K562 (cell line): Measurements from ENCODE around the gene RNF121. TPM values are rescaled to one million over a fixed set of nuclear protein-coding genes. Genes with fewer than 3 reads are reported as not detected.

Source experiments
- ATAC-seq: fragments of 200-7000 bp; cut with Tn5 transposase; 3 replicates; pipeline ENCODE4 v1.9.1; 2020; ENCODE audit warnings: moderate library complexity
- BruUV-seq: library from RNA; stranded (reverse); fragments of 400-500 nt; replicated peaks from 2 replicates; lab custom pipeline; 2021; lab: Mats Ljungman, UMichigan
- CTCF ChIA-PET: fragments of 300-600 bp; formaldehyde crosslinking; extraction: SDS; loops from one replicate; lab custom pipeline; 2021; ENCODE audit warnings: low intra/inter-chr PET ratio; lab: Yijun Ruan, JAX
- POLR2A ChIA-PET: fragments of 300-600, 350-650 bp; sonication (Branson Sonifier 250); formaldehyde crosslinking; extraction: SDS; loops from one replicate; lab custom pipeline; 2021; ENCODE audit warnings: antibody characterized with exemption, inconsistent platforms; lab: Yijun Ruan, JAX
- DNase-seq, 4 experiments: peaks; one replicate each; pipeline versions ENCODE4 v3.0.0 to v3.0.0-alpha.2; 2011 to 2018; ENCODE audit warnings: low spot score in 3 of 4, mixed read lengths in 3 of 4; ENCODE audit errors: extremely low read depth in 1 of 4
- FAIRE-seq: peaks from 2 replicates; lab custom pipeline; 2011; peaks lifted over from hg19 to GRCh38; lab: Jason Lieb, UNC
- H2AFZ ChIP-seq: 2 replicates; pipeline ENCODE4 v1.6.0; 2011; ENCODE audit warnings: low read depth, low read length, control low read depth, inconsistent platforms
- H3K27ac ChIP-seq: fragments of 200-600 bp; 3 replicates; pipeline ENCODE4 v1.8.0; 2011; ENCODE audit warnings: low read depth, mild to moderate bottlenecking, control low read depth, inconsistent platforms, low read length, moderate library complexity, mixed read lengths; ENCODE audit errors: extremely low read depth
- H3K27me3 ChIP-seq, 2 experiments: fragments of 300-600 bp in 1 of 2; 2 replicates in 1 of 2; 3 replicates in 1 of 2; pipeline versions ENCODE4 v1.6.0 to v1.8.0; 2011; ENCODE audit warnings: inconsistent platforms in 2 of 2, low read length in 2 of 2, mild to moderate bottlenecking in 1 of 2, mixed read lengths in 1 of 2, moderate library complexity in 1 of 2; ENCODE audit not compliant: control insufficient read depth in 2 of 2, insufficient read depth in 2 of 2
- H3K36me3 ChIP-seq: fragments of 300-600 bp; 3 replicates; pipeline ENCODE4 v1.8.0; 2011; ENCODE audit warnings: mild to moderate bottlenecking, low read length, inconsistent platforms; ENCODE audit not compliant: control insufficient read depth, insufficient read depth
- H3K4me1 ChIP-seq, 2 experiments: fragments of 200-600 bp in 1 of 2; replicated peaks in 1 of 2; 2 replicates in 1 of 2; 3 replicates in 1 of 2; pipeline versions ENCODE4 v1.5.1 to v1.8.0; 2011; ENCODE audit warnings: inconsistent platforms in 2 of 2, low read length in 2 of 2, mild to moderate bottlenecking in 1 of 2, mixed read lengths in 1 of 2, moderate library complexity in 1 of 2; ENCODE audit not compliant: control insufficient read depth in 2 of 2, insufficient read depth in 2 of 2
- H3K4me2 ChIP-seq: 2 replicates; pipeline ENCODE4 v1.6.1; 2011; ENCODE audit warnings: low read length, control low read depth, inconsistent platforms, mixed read lengths; ENCODE audit not compliant: insufficient read depth
- H3K4me3 ChIP-seq: fragments of 200-600 bp; sonication (generic), shearing (Covaris generic); 2 replicates; pipeline ENCODE4 v1.5.1; 2016; ENCODE audit warnings: control low read depth, inconsistent platforms
- H3K79me2 ChIP-seq: fragments of 200-600 bp; 3 replicates; pipeline ENCODE4 v1.8.0; 2011; ENCODE audit warnings: low read length, inconsistent platforms; ENCODE audit not compliant: control insufficient read depth, insufficient read depth
- H3K9ac ChIP-seq, 2 experiments: 2 replicates each; pipeline versions ENCODE4 v1.6.0 to v1.6.1; 2011; ENCODE audit warnings: low read depth in 2 of 2, low read length in 2 of 2, control low read depth in 1 of 2, inconsistent platforms in 1 of 2, mild to moderate bottlenecking in 1 of 2, mixed read lengths in 1 of 2; ENCODE audit not compliant: insufficient read depth in 1 of 2
- H3K9me1 ChIP-seq: one replicate; pipeline ENCODE4 v1.6.0; 2011; ENCODE audit warnings: inconsistent platforms, mild to moderate bottlenecking, low read length, moderate library complexity; ENCODE audit not compliant: control insufficient read depth, insufficient read depth
- H3K9me3 ChIP-seq: replicated peaks from 2 replicates; pipeline ENCODE4 v1.5.1; 2011; ENCODE audit warnings: low read depth, low read length, inconsistent platforms; ENCODE audit not compliant: control insufficient read depth, insufficient read depth
- H4K20me1 ChIP-seq: replicated peaks from 2 replicates; pipeline ENCODE4 v1.6.1; 2011; ENCODE audit warnings: low read length, inconsistent platforms, mixed read lengths; ENCODE audit not compliant: control insufficient read depth, insufficient read depth
- C11orf30 ChIP-seq: fragments of 450-650 bp; IDR thresholded peaks from 2 replicates; pipeline ENCODE4 v1.6.1; 2016; ENCODE audit warnings: low read depth, mild to moderate bottlenecking
- CHCHD3 ChIP-seq: fragments of 250-450 bp; sonication (Bioruptor Pico); IDR thresholded peaks from 2 replicates; pipeline ENCODE4 v2.1.2; 2022; ENCODE audit warnings: mild to moderate bottlenecking
- EP400 ChIP-seq: fragments of 450-650 bp; IDR thresholded peaks from 2 replicates; pipeline ENCODE4 v1.6.1; 2017; ENCODE audit warnings: antibody characterized with exemption, mild to moderate bottlenecking, moderate library complexity
- FOXJ3 ChIP-seq: sonication (generic); formaldehyde crosslinking; IDR thresholded peaks from 2 replicates; pipeline ENCODE4 v1.4.0; 2020; ENCODE audit warnings: mild to moderate bottlenecking, missing genetic modification reagents
- FOXK2 ChIP-seq, 2 experiments: fragments of 450-650 bp; IDR thresholded peaks in 1 of 2; conservative IDR thresholded peaks in 1 of 2; 2 replicates each; pipeline ENCODE4 v1.6.1; 2016; ENCODE audit warnings: low read depth in 2 of 2, mild to moderate bottlenecking in 1 of 2
- KHSRP ChIP-seq: fragments of 450-650 bp; IDR thresholded peaks from 2 replicates; pipeline ENCODE4 v1.6.1; 2017
- MAFF ChIP-seq: IDR thresholded peaks from 2 replicates; pipeline ENCODE4 v1.6.1; 2012; ENCODE audit warnings: low read length, improper control_type of control experiment
- MAFG ChIP-seq: fragments of 450-650 bp; conservative IDR thresholded peaks from 2 replicates; pipeline ENCODE4 v1.6.1; 2016; ENCODE audit warnings: missing genetic modification characterization, missing compliant biosample characterization
- MAFK ChIP-seq: IDR thresholded peaks from 2 replicates; pipeline ENCODE4 v1.6.1; 2011; ENCODE audit warnings: low read length, improper control_type of control experiment
- NR1H2 ChIP-seq: sonication (generic); formaldehyde crosslinking; IDR thresholded peaks from 2 replicates; pipeline ENCODE4 v1.4.0; 2020; ENCODE audit warnings: mild to moderate bottlenecking, missing genetic modification reagents
- RFX7 ChIP-seq: fragments of 250-450 bp; sonication (Bioruptor Pico); IDR thresholded peaks from 2 replicates; pipeline ENCODE4 v1.5.1; 2021; ENCODE audit warnings: mild to moderate bottlenecking
- SAFB2 ChIP-seq: fragments of 200-400 bp; formaldehyde crosslinking; IDR thresholded peaks from 2 replicates; pipeline ENCODE4 v1.6.1; 2018; ENCODE audit warnings: borderline replicate concordance, low read length, low read depth, moderate library complexity; ENCODE audit not compliant: severe bottlenecking
- SIRT6 ChIP-seq: IDR thresholded peaks from one replicate; pipeline ENCODE4 v1.6.1; 2012; ENCODE audit warnings: low read depth, mild to moderate bottlenecking, control low read depth, inconsistent platforms, low read length, moderate library complexity
- TRIM28 ChIP-seq: fragments of 450-650 bp; IDR thresholded peaks from 2 replicates; pipeline ENCODE4 v1.6.1; 2017
- ZNF316 ChIP-seq: fragments of 450-650 bp; IDR thresholded peaks from 2 replicates; pipeline ENCODE4 v1.6.1; 2016
- ZNF668 ChIP-seq: fragments of 250-450 bp; sonication (Bioruptor Pico); IDR thresholded peaks from 2 replicates; pipeline ENCODE4 v1.8.0; 2022; ENCODE audit warnings: mild to moderate bottlenecking, inconsistent platforms
- WGBS: fragments of 100-300 bp; shearing (Covaris generic); methylation state at CpG from one replicate; pipeline ENCODE4 v1.1.6; 2016; ENCODE audit warnings: low coverage, mixed read lengths; ENCODE audit not compliant: insufficient coverage; ENCODE audit errors: missing lambda C conversion rate; 5-methylcytosine and 5-hydroxymethylcytosine counted together
- in situ Hi-C: fragments of 300-500 bp; cut with MboI; formaldehyde crosslinking; loops from 4 replicates; pipeline ENCODE4 v1.15.0; 2018; ENCODE audit warnings: inconsistent platforms, mixed read lengths
- intact Hi-C: fragments of 100-400 bp; cut with micrococcal nuclease; formaldehyde crosslinking; loops from 2 replicates; pipeline ENCODE4 v1.14.2; 2022
- polyA plus RNA-seq, 8 experiments: library from polyadenylated mRNA; depleted of rRNA in 4 of 8; stranded (reverse) in 5 of 8; unstranded in 3 of 8; fragments of >200 nt; fragmentation: Nextera tagmentation in 2 of 8; fragmentation: Illumina TruSeq in 1 of 8; extraction: Ambion mirVana in 2 of 8; extraction: Trizol in 1 of 8; gene quantifications; 2 replicates each; pipeline versions ENCODE4 v1.2.1 to v1.2.3, GENCODE V29; 2011 to 2014; ENCODE audit warnings: inconsistent platforms in 1 of 8, missing spikeins in 1 of 8
- total RNA-seq, 7 experiments: library from RNA; depleted of rRNA in 6 of 7; stranded (reverse); fragments of >200 nt in 6 of 7; fragmentation: Illumina TruSeq in 2 of 7; extraction: Trizol in 2 of 7; gene quantifications; 2 replicates each; pipeline versions ENCODE4 v1.2.1 to v1.2.3, GENCODE V29; 2011 to 2021; ENCODE audit warnings: low replicate concordance in 1 of 7
- TF ChIP-seq, protein P1 (sequence below): sonication (generic); formaldehyde crosslinking; IDR thresholded peaks from 2 replicates; pipeline ENCODE4 v1.8.1; 2023; ENCODE audit warnings: mild to moderate bottlenecking, missing genetic modification reagents, moderate library complexity
- TF ChIP-seq, protein P2 (sequence below): fragments of 450-650 bp; formaldehyde crosslinking; IDR thresholded peaks from 2 replicates; pipeline ENCODE4 v1.4.0; 2020; ENCODE audit warnings: mild to moderate bottlenecking, moderate library complexity

RNF121 gene
- total and polyA plus RNA-seq, 9 of the 15 experiments (the other 6 are each of a cell fraction or from before 2014, with no cell fraction given) = 8.0 to 63.4 (median 20.5) TPM

GRCh38 chr11:71971680-71972079 is 42.8 kb downstream of the RNF121 start:
- H3K36me3 ChIP-seq = peaks cover 52% of the 10 kb centered on the region
- BruUV-seq = TSS peak; percentile 13
- POLR2A ChIA-PET = no interaction called here

GRCh38 chr11:71976551-71976950 is 47.7 kb downstream of the RNF121 start:
- WGBS = 93% methylated on average over 5 of the region's 5 CpGs
- TF ChIP-seq NR1H2 (CRISPR knock-in tag) = no peak
- no peak for TF ChIP-seq EP400
- TF ChIP-seq, protein P1, sequence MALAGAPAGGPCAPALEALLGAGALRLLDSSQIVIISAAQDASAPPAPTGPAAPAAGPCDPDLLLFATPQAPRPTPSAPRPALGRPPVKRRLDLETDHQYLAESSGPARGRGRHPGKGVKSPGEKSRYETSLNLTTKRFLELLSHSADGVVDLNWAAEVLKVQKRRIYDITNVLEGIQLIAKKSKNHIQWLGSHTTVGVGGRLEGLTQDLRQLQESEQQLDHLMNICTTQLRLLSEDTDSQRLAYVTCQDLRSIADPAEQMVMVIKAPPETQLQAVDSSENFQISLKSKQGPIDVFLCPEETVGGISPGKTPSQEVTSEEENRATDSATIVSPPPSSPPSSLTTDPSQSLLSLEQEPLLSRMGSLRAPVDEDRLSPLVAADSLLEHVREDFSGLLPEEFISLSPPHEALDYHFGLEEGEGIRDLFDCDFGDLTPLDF (CRISPR knock-in tag) = no peak
- no peak for TF ChIP-seq FOXJ3 (CRISPR knock-in tag)
- no peak for TF ChIP-seq FOXK2 (conservative IDR thresholded peaks at IDR 0.05 in 1 of 2, IDR thresholded peaks at IDR 0.05 in 1 of 2; ENCODE audit: low read depth in 2 of 2)
- TF ChIP-seq, protein P2, sequence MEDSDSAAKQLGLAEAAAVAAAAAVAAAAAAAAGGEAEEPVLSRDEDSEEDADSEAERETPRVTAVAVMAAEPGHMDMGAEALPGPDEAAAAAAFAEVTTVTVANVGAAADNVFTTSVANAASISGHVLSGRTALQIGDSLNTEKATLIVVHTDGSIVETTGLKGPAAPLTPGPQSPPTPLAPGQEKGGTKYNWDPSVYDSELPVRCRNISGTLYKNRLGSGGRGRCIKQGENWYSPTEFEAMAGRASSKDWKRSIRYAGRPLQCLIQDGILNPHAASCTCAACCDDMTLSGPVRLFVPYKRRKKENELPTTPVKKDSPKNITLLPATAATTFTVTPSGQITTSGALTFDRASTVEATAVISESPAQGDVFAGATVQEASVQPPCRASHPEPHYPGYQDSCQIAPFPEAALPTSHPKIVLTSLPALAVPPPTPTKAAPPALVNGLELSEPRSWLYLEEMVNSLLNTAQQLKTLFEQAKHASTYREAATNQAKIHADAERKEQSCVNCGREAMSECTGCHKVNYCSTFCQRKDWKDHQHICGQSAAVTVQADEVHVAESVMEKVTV (CRISPR knock-in tag) = no peak
- TF ChIP-seq CHCHD3 (CRISPR knock-in tag) = no peak
- no peak for TF ChIP-seq SAFB2
- TF ChIP-seq ZNF668 (CRISPR knock-in tag) = no peak
- no peak for TF ChIP-seq RFX7 (CRISPR knock-in tag)

More at GRCh38 chr11:71971680-71972079, 42.8 kb downstream of the RNF121 start:
- Histone ChIP-seq H4K20me1 (no peaks in the 10 kb centered on the region), H3K4me1 (no peaks in the 10 kb centered on the region), H3K9me1 (peaks cover 3% of the 10 kb centered on the region), H2AFZ (no peak overlapping the region), H3K9me3 (no peaks in the 10 kb centered on the region), H3K4me2 (no peak overlapping the region), H3K9ac (no peak overlapping the region), H3K27ac (no peak overlapping the region), H3K27me3 (no peaks in the 10 kb centered on the region), H3K4me3 (no peak overlapping the region), H3K79me2 (no peaks in the 10 kb centered on the region; the same call in 2 of the 3 replicates)
- CTCF ChIA-PET = no interaction called here
- in situ Hi-C loops (no loop called here), intact Hi-C loops (no loop called here)
- 90% methylated on average over 2 of the region's 2 CpGs for WGBS
- DNase-seq (no peak), ATAC-seq (no peak), FAIRE-seq (no peak)
- TF ChIP-seq TRIM28 (no peak), C11orf30 (peak; percentile 96), MAFF (peak; percentile 99), MAFK (peak; percentile 99), ZNF316 (peak; percentile 97), MAFG (tag) (peak; percentile 93), SIRT6 (no peak), KHSRP (no peak)

More at GRCh38 chr11:71976551-71976950, 47.7 kb downstream of the RNF121 start:
- ATAC-seq (no peak), FAIRE-seq (no peak), DNase-seq (no peak)
- peaks cover 60% of the 10 kb centered on the region for H3K36me3 ChIP-seq
- peaks cover 4% of the 10 kb centered on the region; the same call in 1 of the 3 replicates for H3K79me2 ChIP-seq
- H3K4me1 ChIP-seq = no peaks in the 10 kb centered on the region
- H3K4me3 ChIP-seq = no peak overlapping the region
- no peak overlapping the region for H3K27ac ChIP-seq
- CTCF ChIA-PET = no interaction called here
- H3K9me1 ChIP-seq = peaks cover 3% of the 10 kb centered on the region
- H4K20me1 ChIP-seq = no peaks in the 10 kb centered on the region
- no peaks in the 10 kb centered on the region for H3K27me3 ChIP-seq
- H3K9me3 ChIP-seq = no peaks in the 10 kb centered on the region
- no peak overlapping the region for H3K9ac ChIP-seq
- H2AFZ ChIP-seq = no peak overlapping the region
- intact Hi-C loops (no loop called here), in situ Hi-C loops (no loop called here)
- POLR2A ChIA-PET = interaction anchor here (1.1 to 1.8 kb wide), 2 partner anchors 12 to 125 kb away, joined by 3 to 4 read pairs; no protein-coding TSS in a partner anchor
- no peak overlapping the region for H3K4me2 ChIP-seq
- no TSS peak for BruUV-seq
